ENCODE measurements around the gene ARRDC3. TPM values are rescaled to one million over a fixed set of nuclear protein-coding genes. Genes with fewer than 3 reads are reported as not detected.
"Not testable (repeated sequence)": the region's sequence is repeated elsewhere in the genome, so short reads cannot be mapped to it uniquely, and the experiment has no call there.

The ARRDC3 gene
- total RNA-seq, 2 donors from 2014 or later = 8.6 to 29.3 TPM

- H3K27me3 ChIP-seq = no peaks in the 10 kb centered on the region
- no peak for DNase-seq
- no peak for ATAC-seq
- H3K4me3 ChIP-seq = no peak overlapping the region
- TF ChIP-seq POLR2A (IDR thresholded peaks at IDR 0.05) (no peak), CTCF (IDR thresholded peaks at IDR 0.05) (no peak)
- H3K36me3 ChIP-seq (replicated peaks in 1 of 2; ENCODE audit: insufficient read depth in 1 of 2, low read depth in 2 of 2) = no peaks in the 10 kb centered on the region
- intact Hi-C loops (cut with DNase I) = no loop called here
- WGBS, 2 donors = 42 to 48% methylated on average over 4 of the region's 4 CpGs
- no peaks in the 10 kb centered on the region for H3K9me3 ChIP-seq
- no peak overlapping the region for H3K27ac ChIP-seq
- no peaks in the 10 kb centered on the region for H3K4me1 ChIP-seq
Observed at GRCh38 chr5:91328743-91329142, 54.4 kb downstream of the ARRDC3 start.

GRCh38 chr5:91322981-91323380 is 60.1 kb downstream of the ARRDC3 start:
- H3K4me1 ChIP-seq; H3K9me3 ChIP-seq; H3K36me3 ChIP-seq (replicated peaks in 1 of 2; ENCODE audit: insufficient read depth in 1 of 2, low read depth in 2 of 2); H3K27me3 ChIP-seq; intact Hi-C loops (cut with DNase I); H3K4me3 ChIP-seq; H3K27ac ChIP-seq; ATAC-seq; DNase-seq: not testable (repeated sequence)
- WGBS, 2 donors = 89 to 94% methylated on average over 4 of the region's 4 CpGs

DNA sequence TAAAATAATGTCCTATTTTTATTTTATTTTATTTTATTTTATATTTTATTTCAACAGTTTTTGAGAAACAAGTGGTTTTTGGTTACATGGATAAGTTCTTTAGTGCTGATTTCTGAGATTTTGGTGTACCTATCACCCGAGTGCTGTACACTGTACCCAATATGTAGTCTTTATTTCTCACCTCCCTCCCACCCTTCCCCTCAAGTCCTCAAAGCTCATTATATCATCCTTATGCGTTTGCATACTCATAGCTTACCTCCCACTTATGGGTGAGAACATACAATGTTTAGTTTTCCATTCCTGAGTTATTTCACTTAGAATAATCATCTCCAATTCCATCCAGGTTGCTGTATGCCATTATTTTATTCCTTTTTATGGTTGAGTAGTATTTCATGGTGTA is 63.5 kb downstream of the ARRDC3 start:
- Histone ChIP-seq H3K4me1 (no peaks in the 10 kb centered on the region), H3K9me3 (no peaks in the 10 kb centered on the region), H3K36me3 (replicated peaks in 1 of 2; ENCODE audit: insufficient read depth in 1 of 2, low read depth in 2 of 2) (no peaks in the 10 kb centered on the region), H3K4me3 (no peak overlapping the region), H3K27me3 (no peaks in the 10 kb centered on the region), H3K27ac (no peak overlapping the region)
- intact Hi-C loops (cut with DNase I) = no loop called here
- ATAC-seq = no peak
- TF ChIP-seq CTCF (IDR thresholded peaks at IDR 0.05) (no peak), POLR2A (IDR thresholded peaks at IDR 0.05) (no peak)
- DNase-seq = no peak
- WGBS, 2 donors = 83 to 88% methylated on average over 2 of the region's 2 CpGs

DNA sequence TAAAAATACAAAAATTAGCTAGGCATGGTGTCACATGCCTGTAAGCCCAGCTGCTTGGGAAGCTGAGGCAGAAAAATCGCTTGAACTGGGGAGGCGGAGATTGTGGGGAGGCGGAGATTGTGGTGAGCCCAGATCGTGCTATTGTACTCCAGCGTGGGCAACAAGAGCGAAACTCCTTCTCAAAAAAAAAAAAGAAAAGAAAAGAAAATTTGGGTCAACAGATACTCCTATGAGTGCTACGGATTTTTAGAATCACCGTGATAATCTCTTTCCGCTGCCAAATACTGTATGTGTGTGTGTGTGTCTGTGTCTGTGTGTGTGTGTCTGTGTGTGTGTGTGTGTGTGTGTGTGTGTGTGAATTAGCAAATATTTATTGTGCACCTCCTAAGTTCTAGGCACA is 64.4 kb downstream of the ARRDC3 start:
- H3K36me3 ChIP-seq (replicated peaks in 1 of 2; ENCODE audit: insufficient read depth in 1 of 2, low read depth in 2 of 2) = no peaks in the 10 kb centered on the region
- no peaks in the 10 kb centered on the region for H3K27me3 ChIP-seq
- no peak for DNase-seq
- H3K4me1 ChIP-seq = no peaks in the 10 kb centered on the region
- no peak overlapping the region for H3K27ac ChIP-seq
- no peaks in the 10 kb centered on the region for H3K9me3 ChIP-seq
- intact Hi-C loops (cut with DNase I) = no loop called here
- no peak for ATAC-seq
- H3K4me3 ChIP-seq = no peak overlapping the region
- TF ChIP-seq CTCF (IDR thresholded peaks at IDR 0.05) = no peak
- TF ChIP-seq POLR2A (IDR thresholded peaks at IDR 0.05) = no peak
- WGBS, 2 donors = 81 to 91% methylated on average over 9 of the region's 9 CpGs
